Stimulated activated CD4-positive, alpha-beta T cell treated with anti-CD3 and anti-CD28 coated beads, Interleukin-1b, Interleukin-23, amount 100 ng/mL, for 48 hours (primary cell): ENCODE data around the gene ZEB2.
A peak's percentile ranks its signal among the peaks of the same experiment; 100 is the strongest.

Experiments
- DNase-seq: peaks from one replicate; pipeline ENCODE4 v3.0.0-alpha.2; 2020

ZEB2 gene

DNA sequence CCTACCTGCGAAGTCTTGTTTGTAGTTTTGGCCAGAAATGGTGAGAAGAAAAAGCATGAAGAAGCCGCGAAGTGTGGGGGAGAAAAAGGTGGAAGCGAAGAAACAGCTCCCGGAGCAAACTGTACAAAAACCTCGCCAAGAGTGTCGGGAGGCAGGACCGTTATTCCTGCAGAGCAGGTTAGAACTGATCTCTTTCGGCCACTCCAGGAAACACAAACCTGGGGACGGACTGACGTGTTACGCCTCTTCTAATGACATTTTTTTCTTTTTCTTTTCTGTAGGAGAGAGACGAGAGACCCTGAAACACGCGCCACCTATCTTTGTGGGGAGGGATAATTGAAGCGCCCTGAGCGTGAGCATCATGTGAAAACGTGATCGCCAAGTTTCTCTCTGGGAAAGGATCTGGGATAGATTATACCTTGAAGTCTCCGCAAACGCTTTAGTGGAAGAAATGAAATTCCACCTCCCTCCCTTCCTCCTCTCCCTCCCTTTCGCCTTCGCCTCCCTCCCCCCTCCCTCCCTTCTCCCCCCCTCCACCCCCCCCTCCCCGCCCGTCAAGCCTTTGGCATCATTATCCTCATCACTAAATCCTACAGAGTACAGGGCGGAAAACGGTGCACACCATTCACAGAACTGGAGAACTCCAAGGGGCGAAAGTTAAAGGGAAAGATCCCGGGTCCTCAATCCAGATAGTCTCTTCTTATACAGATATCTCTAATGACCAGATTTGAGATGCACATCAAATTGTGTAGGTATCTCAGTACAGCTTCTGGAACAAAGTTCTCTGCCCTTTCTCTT, at the start of gene ZEB2:
ZEB2 (minus strand) TSS at position 186 of the 798 bp plus-strand sequence. CDS start 2,769 bp downstream, outside the sequence.
- DNase-seq, result peak; percentile 27

DNA sequence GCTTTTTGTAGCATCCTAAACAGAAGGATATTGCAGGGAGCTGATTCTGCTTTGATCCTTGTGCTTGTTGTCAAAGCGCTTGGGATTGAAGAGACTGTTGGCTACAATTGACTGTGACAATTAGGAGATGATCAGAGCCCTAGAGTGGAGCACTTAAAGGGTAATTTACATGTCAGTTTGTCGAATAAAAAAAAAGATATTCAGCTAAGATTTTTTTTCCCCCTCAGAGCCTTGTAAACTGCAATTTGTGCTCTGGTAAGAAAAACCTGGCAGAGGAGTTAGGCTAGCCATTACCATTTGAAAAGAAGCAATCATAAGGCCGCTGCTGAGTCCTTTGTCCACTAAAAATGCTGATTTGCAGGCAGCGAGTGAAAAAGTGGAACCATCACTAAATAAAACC, 47.8 kb upstream of the ZEB2 start:
- DNase-seq, result no peak

- DNase-seq, result no peak
Observed at GRCh38 chr2:144566448-144566847, 46.5 kb upstream of the ZEB2 start.

DNA sequence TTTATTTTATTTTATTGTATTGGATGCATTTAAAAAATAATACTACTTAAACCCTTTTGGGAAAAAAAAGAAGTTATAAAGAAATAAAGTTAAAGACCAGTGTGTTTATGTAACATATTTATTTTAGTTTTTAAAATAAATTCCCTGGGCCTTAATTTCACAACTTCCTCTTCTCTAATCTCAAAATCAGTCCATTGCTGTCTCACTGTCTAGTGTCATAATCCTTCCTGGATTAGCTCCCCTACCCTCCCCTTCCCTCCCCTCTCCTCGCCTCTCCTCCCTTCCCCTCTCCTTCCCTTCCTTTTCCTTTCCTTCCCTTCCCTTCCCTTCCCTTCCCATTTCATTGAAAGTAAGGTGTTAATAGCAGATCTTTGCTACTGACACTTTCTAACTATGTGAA, 40.3 kb upstream of the ZEB2 start:
- no peak for DNase-seq

DNA sequence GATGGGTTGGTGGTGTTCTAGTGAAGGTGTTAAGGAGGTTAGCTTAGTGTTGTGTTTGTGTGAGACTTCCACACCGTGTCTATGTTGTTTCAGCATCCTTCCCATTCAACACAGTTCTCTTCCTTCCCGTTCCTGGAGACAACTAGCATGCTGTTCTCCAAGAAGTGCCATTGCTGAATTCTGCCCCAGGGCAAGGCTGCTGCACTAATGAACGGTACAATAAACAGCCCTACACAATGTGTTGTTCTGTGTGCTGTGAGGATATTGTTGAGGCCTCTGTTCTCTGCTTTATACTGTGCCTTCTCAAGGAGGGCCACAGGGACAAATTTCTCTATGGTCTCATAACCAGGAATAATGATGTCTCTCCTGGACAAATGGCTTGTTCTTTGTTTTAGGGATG, 39.8 kb upstream of the ZEB2 start:
- DNase-seq, result no peak

GRCh38 chr2:144559242-144559641, 39.3 kb upstream of the ZEB2 start:
- no peak for DNase-seq

DNA sequence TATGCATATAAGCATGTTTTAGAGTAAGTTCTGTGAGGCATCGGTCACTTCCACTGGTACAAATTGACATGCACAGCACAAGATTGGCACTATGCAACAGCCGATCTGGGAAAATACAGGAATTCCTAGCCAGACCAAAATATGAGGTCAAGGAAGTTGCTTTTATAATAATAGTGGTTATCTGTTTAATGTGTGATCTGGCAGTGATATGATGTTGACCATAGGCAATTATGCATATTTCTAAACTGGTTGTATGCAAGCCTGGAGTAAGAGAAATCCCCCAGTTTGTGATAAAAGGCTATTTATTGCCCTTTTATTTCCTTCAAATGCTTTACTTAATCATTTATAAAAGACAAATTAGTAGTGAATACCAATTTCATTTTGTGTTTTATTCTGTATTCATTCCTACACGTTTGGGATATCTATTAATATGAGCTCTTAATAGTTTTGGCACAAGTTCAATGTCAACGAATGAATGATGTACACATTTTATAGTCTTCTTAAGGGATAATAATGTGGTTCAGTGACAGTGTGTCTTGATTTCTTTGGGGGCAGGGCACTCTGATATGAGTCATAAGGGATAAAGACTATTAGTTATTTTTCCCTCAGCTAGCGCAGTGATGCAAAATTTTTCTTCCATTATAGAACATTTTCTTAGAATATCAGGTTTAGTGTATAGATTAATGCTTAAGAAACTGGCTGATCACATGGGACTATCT, 34.7 kb upstream of the ZEB2 start:
- DNase-seq, result no peak

DNA sequence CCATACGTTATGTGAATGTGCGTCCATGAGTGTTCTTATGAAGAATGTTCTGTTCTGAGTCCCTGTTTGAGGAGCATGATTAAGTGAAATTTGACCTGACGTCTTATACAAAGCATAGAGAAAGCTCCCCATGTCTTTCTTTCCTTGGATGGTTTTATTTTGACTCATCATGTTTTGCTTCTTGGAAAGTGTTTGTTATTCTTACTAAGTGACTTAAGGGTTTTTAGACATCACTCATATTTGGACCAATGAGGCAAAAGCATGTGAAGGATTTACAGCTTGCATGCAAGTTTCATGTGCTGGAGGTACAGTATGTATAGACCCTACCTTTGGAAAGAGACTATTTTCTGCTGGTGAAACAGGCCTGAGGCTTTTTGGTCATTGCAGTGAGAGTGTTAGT, 33.5 kb upstream of the ZEB2 start:
- DNase-seq, result no peak

DNA sequence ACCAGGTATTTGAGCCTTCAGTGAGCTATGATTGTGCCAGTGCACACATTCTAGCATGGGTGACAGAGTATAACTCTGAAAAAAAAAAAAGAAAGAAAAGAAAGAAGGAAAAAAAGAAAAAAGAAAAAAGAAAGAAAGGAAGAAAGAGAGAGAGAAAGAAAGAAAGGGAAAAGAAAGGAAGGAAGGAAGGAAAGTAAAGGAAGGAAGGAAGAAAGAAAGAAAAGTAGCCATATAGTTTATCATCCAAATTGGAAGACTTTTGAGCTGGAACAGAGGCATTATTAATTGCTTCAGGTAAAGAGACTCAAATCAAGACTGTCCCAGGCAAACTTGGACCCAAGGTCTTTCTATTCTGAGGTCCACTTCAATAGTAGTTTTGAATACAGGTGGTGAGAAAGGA, 32.9 kb upstream of the ZEB2 start:
- no peak for DNase-seq

DNA sequence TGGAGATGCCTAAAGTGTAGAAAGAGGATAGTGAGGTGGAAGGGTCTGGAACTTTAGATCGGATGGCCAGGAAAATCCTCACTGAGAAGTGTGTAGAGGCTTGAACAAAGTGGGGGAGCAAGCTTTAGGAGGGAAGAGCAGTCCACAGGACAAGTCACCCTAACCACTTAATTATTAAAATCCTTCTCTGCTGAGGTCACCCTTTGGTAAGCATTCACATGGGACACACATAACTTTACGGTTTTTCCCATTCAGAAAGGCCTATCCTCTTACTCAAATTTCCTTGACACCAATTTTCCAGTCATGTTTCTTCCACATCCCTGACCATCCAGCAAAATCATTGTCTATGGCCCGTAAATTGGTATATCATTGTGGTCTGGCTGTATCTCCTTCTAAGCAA, 31.0 kb upstream of the ZEB2 start:
- no peak for DNase-seq

DNA sequence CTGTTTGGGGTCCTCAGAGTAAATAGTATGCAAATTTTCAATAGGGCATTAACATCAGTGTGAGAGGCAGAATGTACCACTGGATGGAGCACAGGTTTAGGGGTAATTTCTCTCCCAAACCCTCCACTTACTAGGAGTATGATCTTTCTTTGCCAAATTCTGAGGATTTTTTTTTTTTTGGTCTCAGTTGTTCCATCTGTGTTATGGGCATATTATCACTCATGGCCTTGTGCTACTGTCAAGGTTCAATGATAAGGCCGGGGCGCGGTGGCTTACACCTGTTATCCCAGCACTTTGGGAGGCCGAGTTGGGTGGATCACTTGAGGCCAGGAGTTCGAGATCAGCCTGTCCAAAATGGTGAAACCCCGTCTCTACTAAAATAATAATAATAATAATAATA, 30.2 kb upstream of the ZEB2 start:
- DNase-seq, result no peak

DNA sequence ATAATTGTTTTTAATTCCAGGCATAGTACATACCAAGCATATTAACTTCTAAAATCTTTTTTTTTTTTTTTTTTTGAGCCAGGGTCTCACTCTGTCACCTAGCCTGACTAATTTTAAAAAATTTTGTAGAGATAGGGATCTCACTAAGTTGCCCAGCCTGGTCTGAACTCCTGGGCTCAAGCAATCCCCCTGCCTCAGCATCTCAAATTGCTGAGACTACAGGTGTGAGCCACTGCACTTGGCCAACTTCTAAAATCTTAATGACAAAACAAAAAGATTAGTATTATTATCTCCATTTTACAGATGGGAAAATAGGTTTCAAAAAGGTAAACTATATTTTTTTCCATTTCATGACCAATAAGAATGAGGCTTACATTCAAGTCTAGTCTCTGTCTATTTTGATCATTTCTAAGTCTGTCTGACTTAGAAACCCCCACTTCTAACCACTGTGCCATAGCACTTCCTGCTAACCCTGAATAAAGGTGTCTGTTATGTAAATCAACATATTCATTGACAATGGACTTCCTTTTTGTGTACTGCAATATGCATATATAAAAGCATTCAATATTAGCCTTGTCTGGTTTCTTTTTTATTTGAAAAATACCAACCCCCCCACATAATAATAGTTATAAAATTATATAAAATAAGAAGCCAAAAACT, 28.7 kb upstream of the ZEB2 start:
- DNase-seq, result no peak

DNA sequence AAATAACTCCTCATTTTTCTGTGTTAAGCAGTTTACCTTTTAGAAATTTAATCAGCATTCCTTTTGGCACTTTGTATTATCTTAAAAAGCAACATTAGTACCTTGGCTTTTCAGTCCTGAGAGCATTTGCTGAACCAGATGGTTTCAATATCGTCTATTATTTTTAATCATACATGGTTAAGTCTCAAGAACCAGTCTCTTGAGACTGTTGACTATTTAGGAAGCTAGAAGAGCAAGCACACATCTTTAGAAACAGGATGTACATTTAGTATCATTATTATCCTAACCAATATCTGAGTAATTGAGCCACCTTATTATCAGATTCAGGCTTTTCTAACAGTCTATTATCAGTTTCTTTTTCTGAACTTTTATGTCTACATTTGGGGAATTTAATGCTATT, 28.2 kb upstream of the ZEB2 start:
- no peak for DNase-seq

GRCh38 chr2:144547494-144547893, 27.6 kb upstream of the ZEB2 start:
- no peak for DNase-seq

DNA sequence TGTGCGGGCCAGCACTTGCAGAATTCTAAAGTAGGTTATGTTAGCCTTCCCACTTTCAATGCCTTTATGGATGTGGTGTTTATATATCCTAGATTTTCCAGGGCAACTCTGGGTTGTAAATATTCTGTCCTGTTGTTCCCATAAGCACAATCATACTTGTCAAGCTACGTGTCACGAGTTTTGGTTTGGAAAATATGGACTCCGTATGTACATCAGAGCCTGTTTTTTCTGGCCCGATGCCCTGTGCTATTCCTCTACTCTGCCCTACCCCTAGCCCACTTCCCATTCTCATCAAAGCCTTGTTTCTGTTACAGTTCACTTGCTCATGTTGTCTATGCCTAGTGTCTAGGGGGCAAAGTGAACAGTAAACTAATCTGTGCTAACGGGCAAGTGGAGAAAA, 27.0 kb upstream of the ZEB2 start:
- DNase-seq, result no peak

GRCh38 chr2:144545787-144546186, 25.9 kb upstream of the ZEB2 start:
- DNase-seq, result no peak

DNA sequence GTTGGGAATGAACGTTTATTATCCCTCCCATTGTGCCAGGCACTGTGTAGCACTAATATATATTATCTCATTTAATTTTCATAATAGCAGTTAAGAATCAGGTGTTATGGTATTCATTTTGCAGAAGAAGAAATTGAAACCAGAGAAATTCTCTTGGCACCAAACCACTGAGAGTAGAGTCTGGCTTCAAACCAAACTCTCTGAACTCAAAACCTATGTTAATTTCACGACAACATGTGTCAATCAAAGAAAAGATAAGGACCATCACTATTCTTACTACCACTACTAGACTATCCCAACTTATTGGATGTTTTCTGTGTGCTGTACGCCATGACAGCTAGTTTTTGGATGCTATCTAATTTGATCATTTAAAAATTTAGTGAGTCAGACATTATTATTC, 24.1 kb upstream of the ZEB2 start:
- DNase-seq, result no peak

GRCh38 chr2:144541396-144541795, 21.5 kb upstream of the ZEB2 start:
- DNase-seq, result no peak

GRCh38 chr2:144539289-144539782, 19.4 kb upstream of the ZEB2 start:
- no peak for DNase-seq

DNA sequence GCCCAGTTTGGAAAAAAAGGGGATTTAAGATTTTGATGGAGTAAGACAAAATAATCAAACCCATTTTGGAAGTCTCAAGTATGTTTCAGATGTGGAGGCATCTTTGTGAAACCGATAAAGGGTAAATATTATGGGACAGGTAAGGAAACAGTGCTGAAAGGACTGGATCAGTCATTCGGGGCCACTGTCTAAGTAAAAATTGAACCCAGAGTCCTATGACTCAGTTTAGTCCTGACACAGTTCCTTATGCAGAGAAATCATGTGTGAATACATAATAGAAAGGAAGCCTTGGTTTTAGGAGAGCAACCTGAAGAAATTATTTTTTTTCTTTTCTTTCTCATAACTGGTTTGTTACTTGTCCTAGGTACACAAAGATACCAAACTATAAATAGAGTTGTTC, 15.4 kb upstream of the ZEB2 start:
- no peak for DNase-seq

- DNase-seq, result no peak
Observed at GRCh38 chr2:144533221-144533620, 13.3 kb upstream of the ZEB2 start.

DNA sequence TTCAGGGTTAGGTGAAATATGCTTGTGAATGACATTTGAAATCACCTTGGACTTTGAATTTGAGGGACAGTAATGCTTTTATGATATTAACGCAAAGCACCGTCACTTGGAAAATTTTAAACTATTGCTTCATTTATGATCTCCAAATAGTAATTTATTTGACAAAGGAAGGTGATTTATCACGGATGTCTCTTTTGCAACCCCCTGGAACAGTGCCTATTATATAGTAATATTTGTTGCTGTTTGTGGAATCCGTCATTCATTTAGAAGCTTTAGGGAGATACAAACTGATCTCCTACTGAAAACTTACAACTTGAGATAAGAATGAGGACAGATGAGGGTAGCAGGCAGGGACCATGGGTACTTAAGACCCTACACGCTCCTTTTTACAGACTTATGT, 10.7 kb upstream of the ZEB2 start:
- no peak for DNase-seq

DNA sequence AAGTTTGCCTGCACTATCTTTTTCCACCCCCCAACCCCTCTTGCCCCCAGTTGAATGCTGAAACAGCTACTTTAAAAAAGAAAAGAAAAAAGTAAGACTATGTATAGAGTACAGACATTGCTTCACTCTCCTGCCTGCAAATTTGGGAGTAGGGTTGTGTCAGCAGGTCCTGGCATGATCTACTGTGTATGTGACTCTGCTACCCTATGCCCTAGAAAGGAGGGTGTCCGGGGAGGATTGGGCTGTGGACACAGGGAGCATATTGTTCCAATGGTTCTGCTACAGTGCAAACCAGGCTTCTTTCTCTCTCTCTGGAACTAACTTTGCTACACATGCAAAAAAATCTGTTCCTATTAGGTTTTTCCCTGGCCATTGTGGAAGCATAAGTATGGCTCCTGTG, 9.9 kb upstream of the ZEB2 start:
- DNase-seq, result no peak

- no peak for DNase-seq
Observed at GRCh38 chr2:144528108-144528507, 8.2 kb upstream of the ZEB2 start.
